GM12878 (cell line): ENCODE data around the gene MRPL55. TPM values are rescaled to one million over a fixed set of nuclear protein-coding genes. Genes with fewer than 3 reads are reported as not detected.

Experiments
- ASH2L ChIP-seq: fragments of 300-600, 200-600 bp; sonication (generic); IDR thresholded peaks from 2 replicates; pipeline ENCODE4 v1.6.1; 2017; ENCODE audit warnings: low read depth, mild to moderate bottlenecking, borderline replicate concordance
- BHLHE40 ChIP-seq, 2 experiments: fragments of 450-650 bp in 1 of 2; IDR thresholded peaks; 2 replicates each; pipeline ENCODE4 v1.6.1; 2011 to 2017; ENCODE audit warnings: low read depth in 2 of 2, borderline replicate concordance in 1 of 2, improper control_type of control experiment in 1 of 2, low read length in 1 of 2, mild to moderate bottlenecking in 1 of 2
- BMI1 ChIP-seq: fragments of 450-650 bp; IDR thresholded peaks from 2 replicates; pipeline ENCODE4 v1.6.1; 2016; ENCODE audit warnings: mild to moderate bottlenecking, moderate library complexity, borderline replicate concordance
- CBFB ChIP-seq: IDR thresholded peaks from 2 replicates; pipeline ENCODE4 v1.6.1; 2016; ENCODE audit warnings: antibody characterized with exemption, low read depth
- CEBPB ChIP-seq, 2 experiments: fragments of 150-350 bp in 1 of 2; IDR thresholded peaks; 2 replicates each; pipeline ENCODE4 v1.6.1; 2012 to 2014; ENCODE audit warnings: low read depth in 2 of 2, low read length in 2 of 2, borderline replicate concordance in 1 of 2, inconsistent platforms in 1 of 2
- CHD4 ChIP-seq: fragments of 200-600 bp; sonication (generic); IDR thresholded peaks from 2 replicates; pipeline ENCODE4 v1.6.1; 2016; ENCODE audit warnings: mild to moderate bottlenecking
- CREB1 ChIP-seq: IDR thresholded peaks from 2 replicates; pipeline ENCODE4 v1.6.1; 2012; ENCODE audit warnings: low read depth, mild to moderate bottlenecking, inconsistent platforms
- EED ChIP-seq: sonication (generic); IDR thresholded peaks from 2 replicates; pipeline ENCODE4 v1.6.1; 2016; ENCODE audit warnings: antibody characterized with exemption, low read depth
- GABPA ChIP-seq: IDR thresholded peaks from 2 replicates; pipeline ENCODE4 v1.6.1; 2014; ENCODE audit warnings: antibody characterized with exemption, low read depth, mild to moderate bottlenecking, inconsistent platforms
- HCFC1 ChIP-seq: fragments of 150-350 bp; IDR thresholded peaks from 2 replicates; pipeline ENCODE4 v1.6.1; 2014; ENCODE audit warnings: low read length
- IRF4 ChIP-seq: IDR thresholded peaks from 2 replicates; pipeline ENCODE4 v1.6.1; 2011; ENCODE audit warnings: low read depth, low read length
- KLF5 ChIP-seq: fragments of 450-650 bp; IDR thresholded peaks from 2 replicates; pipeline ENCODE4 v1.6.1; 2014; ENCODE audit warnings: mild to moderate bottlenecking; ENCODE audit not compliant: partially characterized antibody
- MTA2 ChIP-seq: fragments of 450-650 bp; IDR thresholded peaks from 2 replicates; pipeline ENCODE4 v1.6.1; 2016; ENCODE audit warnings: low read depth, mild to moderate bottlenecking, moderate library complexity
- MTA3 ChIP-seq: IDR thresholded peaks from 2 replicates; pipeline ENCODE4 v1.6.1; 2012; ENCODE audit warnings: low read length, inconsistent platforms, borderline replicate concordance
- MXI1 ChIP-seq: fragments of 150-350 bp; IDR thresholded peaks from 2 replicates; pipeline ENCODE4 v1.6.1; 2011; ENCODE audit warnings: low read depth, mild to moderate bottlenecking, inconsistent platforms, low read length, improper control_type of control experiment
- MYB ChIP-seq: fragments of 150-350 bp; IDR thresholded peaks from 2 replicates; pipeline ENCODE4 v1.6.1; 2014; ENCODE audit warnings: mild to moderate bottlenecking, low read depth, low read length, borderline replicate concordance
- NBN ChIP-seq: fragments of 450-650 bp; IDR thresholded peaks from 2 replicates; pipeline ENCODE4 v1.6.1; 2016
- NFIC ChIP-seq: IDR thresholded peaks from 2 replicates; pipeline ENCODE4 v1.6.1; 2012; ENCODE audit warnings: low read depth, mild to moderate bottlenecking, inconsistent platforms, low read length, moderate library complexity
- NFXL1 ChIP-seq: fragments of 450-650 bp; IDR thresholded peaks from 2 replicates; pipeline ENCODE4 v1.6.1; 2017; ENCODE audit warnings: antibody characterized with exemption, mild to moderate bottlenecking, borderline replicate concordance
- PAX8 ChIP-seq: fragments of 450-650 bp; IDR thresholded peaks from 2 replicates; pipeline ENCODE4 v1.6.1; 2017; ENCODE audit warnings: mild to moderate bottlenecking, moderate library complexity
- POLR2AphosphoS2 ChIP-seq: IDR thresholded peaks from 2 replicates; pipeline ENCODE4 v1.6.1; 2011; ENCODE audit warnings: low read depth, mild to moderate bottlenecking, low read length, improper control_type of control experiment, moderate library complexity
- RAD51 ChIP-seq: fragments of 450-650 bp; IDR thresholded peaks from 2 replicates; pipeline ENCODE4 v1.6.1; 2016; ENCODE audit warnings: moderate library complexity, mild to moderate bottlenecking, inconsistent platforms
- SUZ12 ChIP-seq: fragments of 200-600 bp; sonication (generic); IDR thresholded peaks from one replicate; pipeline ENCODE4 v1.6.1; 2018; ENCODE audit warnings: antibody characterized with exemption, mild to moderate bottlenecking; ENCODE audit not compliant: unreplicated experiment
- YY1 ChIP-seq: IDR thresholded peaks from 2 replicates; pipeline ENCODE4 v1.6.1; 2011; ENCODE audit warnings: low read depth, mild to moderate bottlenecking, low read length
- ZBED1 ChIP-seq: IDR thresholded peaks from 2 replicates; pipeline ENCODE4 v1.6.1; 2016; ENCODE audit warnings: borderline replicate concordance
- ZNF274 ChIP-seq: IDR thresholded peaks from one replicate; pipeline ENCODE4 v1.8.0; 2011; ENCODE audit not compliant: insufficient read length, insufficient read depth
- ZZZ3 ChIP-seq: IDR thresholded peaks from 2 replicates; pipeline ENCODE4 v1.6.1; 2011; ENCODE audit warnings: low read depth; ENCODE audit not compliant: control insufficient read depth, insufficient read length
- polyA plus RNA-seq, 11 experiments: library from polyadenylated mRNA; depleted of rRNA in 4 of 11; unstranded in 6 of 11; stranded (reverse) in 5 of 11; fragments of >200 nt; fragmentation: Nextera tagmentation in 4 of 11; fragmentation: Illumina TruSeq in 1 of 11; extraction: Ambion mirVana in 4 of 11; extraction: Trizol in 1 of 11; gene quantifications; 1 replicate in 1 of 11; 2 replicates in 10 of 11; pipeline versions ENCODE4 v1.2.1 to v1.2.3, GENCODE V29; 2011 to 2016; ENCODE audit warnings: inconsistent platforms in 2 of 11, missing spikeins in 2 of 11, low read depth in 1 of 11
- total RNA-seq, 4 experiments: library from RNA; depleted of rRNA in 3 of 4; stranded (reverse); fragments of >200 nt in 3 of 4; fragmentation: Illumina TruSeq in 1 of 4; extraction: Trizol in 1 of 4; gene quantifications; 2 replicates each; pipeline versions ENCODE4 v1.2.1 to v1.2.3, GENCODE V29; 2013 to 2021
- TF ChIP-seq, protein P1 (sequence below): IDR thresholded peaks from 2 replicates; pipeline ENCODE4 v1.6.1; 2011; ENCODE audit warnings: borderline replicate concordance, low read depth, mild to moderate bottlenecking, moderate library complexity, mixed read lengths, low read length; ENCODE audit not compliant: insufficient read depth; ENCODE audit errors: extremely low read length
- TF ChIP-seq, protein P2 (sequence below): fragments of 450-650 bp; IDR thresholded peaks from 2 replicates; pipeline ENCODE4 v1.6.1; 2014; ENCODE audit warnings: mild to moderate bottlenecking
- TF ChIP-seq, protein P3 (sequence below): fragments of 450-650 bp; IDR thresholded peaks from 2 replicates; pipeline ENCODE4 v1.6.1; 2017; ENCODE audit warnings: low read depth, mild to moderate bottlenecking, moderate library complexity

MRPL55 gene
- total and polyA plus RNA-seq, 10 of the 15 experiments (the other 5 are each of a cell fraction or from before 2014, with no cell fraction given): 15.1 to 143 (median 55.8) TPM

DNA sequence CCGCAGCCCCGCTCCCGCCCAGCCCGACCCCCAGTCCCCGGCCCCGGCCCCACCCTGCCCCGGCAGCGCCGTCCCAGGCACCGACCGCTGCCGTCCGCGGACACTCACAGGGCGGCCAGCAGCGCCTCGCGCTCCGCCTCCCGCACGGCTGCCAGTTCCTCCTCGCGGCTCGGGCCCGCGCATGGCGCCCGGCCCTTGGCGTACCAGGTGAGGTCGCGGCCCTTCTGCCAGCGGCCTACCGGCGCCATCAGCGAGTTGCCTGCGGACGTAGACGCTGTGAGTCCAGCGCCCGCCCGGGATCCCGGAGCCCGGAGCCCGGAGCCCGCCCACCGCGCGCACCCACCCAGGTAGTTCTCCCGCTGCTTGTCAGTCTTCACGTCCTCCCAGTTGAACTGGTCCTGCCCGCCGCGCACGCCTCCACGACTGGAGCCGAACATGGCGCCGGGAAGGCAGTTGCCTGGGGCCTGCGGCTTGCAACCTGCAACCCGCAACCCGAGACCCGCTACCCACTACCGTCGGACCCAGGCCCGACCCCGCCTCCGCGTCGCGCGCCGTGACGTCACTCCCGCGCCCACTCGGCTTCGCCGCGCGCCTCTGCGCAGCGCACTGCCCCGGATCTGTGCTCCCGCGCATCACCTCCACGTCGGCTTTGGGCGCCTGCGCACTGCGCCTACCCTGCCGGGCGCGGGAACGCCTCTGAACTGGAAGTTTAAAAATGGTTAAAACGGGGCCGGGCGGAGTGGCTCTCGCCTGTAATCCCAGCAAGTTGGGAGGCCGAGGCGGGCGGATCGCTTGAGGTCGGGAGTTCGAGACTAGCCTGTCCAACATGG lies 6.1 kb downstream of the MRPL55 start, which contains the start of gene C1orf35 (continued):
- TF ChIP-seq, protein P1, sequence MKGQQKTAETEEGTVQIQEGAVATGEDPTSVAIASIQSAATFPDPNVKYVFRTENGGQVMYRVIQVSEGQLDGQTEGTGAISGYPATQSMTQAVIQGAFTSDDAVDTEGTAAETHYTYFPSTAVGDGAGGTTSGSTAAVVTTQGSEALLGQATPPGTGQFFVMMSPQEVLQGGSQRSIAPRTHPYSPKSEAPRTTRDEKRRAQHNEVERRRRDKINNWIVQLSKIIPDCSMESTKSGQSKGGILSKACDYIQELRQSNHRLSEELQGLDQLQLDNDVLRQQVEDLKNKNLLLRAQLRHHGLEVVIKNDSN: no peak
- TF ChIP-seq MYB: no peak
- no peak for TF ChIP-seq IRF4
- TF ChIP-seq EED: no peak
- no peak for TF ChIP-seq GABPA
- TF ChIP-seq BHLHE40 (IDR thresholded peaks at IDR 0.05; ENCODE audit: borderline replicate concordance in 1 of 2, low read depth in 2 of 2, low read length in 1 of 2): peak in 1 of 2 experiments; percentile 71; a peak in 2 of 4 replicates
- TF ChIP-seq BMI1: no peak
- no peak for TF ChIP-seq PAX8
- peak; percentile 99 for TF ChIP-seq CREB1
- TF ChIP-seq ZZZ3: no peak
- peak; percentile 92; the same call in 1 of the 2 replicates for TF ChIP-seq ASH2L
- no peak for TF ChIP-seq CEBPB (IDR thresholded peaks at IDR 0.05; ENCODE audit: borderline replicate concordance in 1 of 2, low read depth in 2 of 2, low read length in 2 of 2)
- TF ChIP-seq CBFB: 0 out of 2 replicates have a peak, but pooled peaks have one; percentile 18
- no peak for TF ChIP-seq NFIC
- peak; percentile 83 for TF ChIP-seq MXI1
- TF ChIP-seq POLR2AphosphoS2: no peak
- no peak for TF ChIP-seq MTA3
- TF ChIP-seq KLF5: peak; percentile 33
- TF ChIP-seq, protein P2, sequence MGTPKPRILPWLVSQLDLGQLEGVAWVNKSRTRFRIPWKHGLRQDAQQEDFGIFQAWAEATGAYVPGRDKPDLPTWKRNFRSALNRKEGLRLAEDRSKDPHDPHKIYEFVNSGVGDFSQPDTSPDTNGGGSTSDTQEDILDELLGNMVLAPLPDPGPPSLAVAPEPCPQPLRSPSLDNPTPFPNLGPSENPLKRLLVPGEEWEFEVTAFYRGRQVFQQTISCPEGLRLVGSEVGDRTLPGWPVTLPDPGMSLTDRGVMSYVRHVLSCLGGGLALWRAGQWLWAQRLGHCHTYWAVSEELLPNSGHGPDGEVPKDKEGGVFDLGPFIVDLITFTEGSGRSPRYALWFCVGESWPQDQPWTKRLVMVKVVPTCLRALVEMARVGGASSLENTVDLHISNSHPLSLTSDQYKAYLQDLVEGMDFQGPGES: no peak
- TF ChIP-seq ZNF274: no peak
- TF ChIP-seq, protein P3, sequence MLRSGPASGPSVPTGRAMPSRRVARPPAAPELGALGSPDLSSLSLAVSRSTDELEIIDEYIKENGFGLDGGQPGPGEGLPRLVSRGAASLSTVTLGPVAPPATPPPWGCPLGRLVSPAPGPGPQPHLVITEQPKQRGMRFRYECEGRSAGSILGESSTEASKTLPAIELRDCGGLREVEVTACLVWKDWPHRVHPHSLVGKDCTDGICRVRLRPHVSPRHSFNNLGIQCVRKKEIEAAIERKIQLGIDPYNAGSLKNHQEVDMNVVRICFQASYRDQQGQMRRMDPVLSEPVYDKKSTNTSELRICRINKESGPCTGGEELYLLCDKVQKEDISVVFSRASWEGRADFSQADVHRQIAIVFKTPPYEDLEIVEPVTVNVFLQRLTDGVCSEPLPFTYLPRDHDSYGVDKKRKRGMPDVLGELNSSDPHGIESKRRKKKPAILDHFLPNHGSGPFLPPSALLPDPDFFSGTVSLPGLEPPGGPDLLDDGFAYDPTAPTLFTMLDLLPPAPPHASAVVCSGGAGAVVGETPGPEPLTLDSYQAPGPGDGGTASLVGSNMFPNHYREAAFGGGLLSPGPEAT: peak; percentile 54; the same call in 1 of the 2 replicates
- peak; percentile 95 for TF ChIP-seq NBN
- TF ChIP-seq YY1: peak; percentile 55; the same call in 1 of the 2 replicates
- TF ChIP-seq HCFC1: peak; percentile 74
- no peak for TF ChIP-seq MTA2
- no peak for TF ChIP-seq CHD4
- TF ChIP-seq ZBED1: no peak
- TF ChIP-seq RAD51: no peak
- no peak for TF ChIP-seq SUZ12
- TF ChIP-seq NFXL1: no peak
